GM12878 (cell line): ENCODE data around the gene ADPRM. TPM values are rescaled to one million over a fixed set of nuclear protein-coding genes. Genes with fewer than 3 reads are reported as not detected.

Source experiments
- BCL3 ChIP-seq: IDR thresholded peaks from 2 replicates; pipeline ENCODE4 v1.6.1; 2011; ENCODE audit warnings: borderline replicate concordance, low read depth, mild to moderate bottlenecking, moderate library complexity, low read length; ENCODE audit not compliant: insufficient read depth, poor library complexity, severe bottlenecking
- CBFB ChIP-seq: IDR thresholded peaks from 2 replicates; pipeline ENCODE4 v1.6.1; 2016; ENCODE audit warnings: antibody characterized with exemption, low read depth
- HDAC6 ChIP-seq: fragments of 200-600 bp; sonication (generic); IDR thresholded peaks from one replicate; pipeline ENCODE4 v1.8.0; 2017; ENCODE audit warnings: antibody characterized with exemption; ENCODE audit not compliant: unreplicated experiment
- HSF1 ChIP-seq: fragments of 150-350 bp; IDR thresholded peaks from 2 replicates; pipeline ENCODE4 v1.6.1; 2014; ENCODE audit warnings: mild to moderate bottlenecking, low read depth, low read length
- RELA ChIP-seq: fragments of 450-650 bp; IDR thresholded peaks from 2 replicates; pipeline ENCODE4 v1.8.0; 2014; ENCODE audit warnings: borderline replicate concordance; ENCODE audit not compliant: partially characterized antibody
- USF1 ChIP-seq: IDR thresholded peaks from 2 replicates; pipeline ENCODE4 v1.6.1; 2011; ENCODE audit warnings: borderline replicate concordance, low read depth, mild to moderate bottlenecking, moderate library complexity, mixed read lengths, low read length; ENCODE audit not compliant: insufficient read depth; ENCODE audit errors: extremely low read length
- ZBTB4 ChIP-seq: fragments of 450-650 bp; formaldehyde crosslinking; IDR thresholded peaks from 2 replicates; pipeline ENCODE4 v1.4.0; 2022; ENCODE audit warnings: mild to moderate bottlenecking, moderate library complexity
- polyA plus RNA-seq, 11 experiments: library from polyadenylated mRNA; depleted of rRNA in 4 of 11; unstranded in 6 of 11; stranded (reverse) in 5 of 11; fragments of >200 nt; fragmentation: Nextera tagmentation in 4 of 11; fragmentation: Illumina TruSeq in 1 of 11; extraction: Ambion mirVana in 4 of 11; extraction: Trizol in 1 of 11; gene quantifications; 1 replicate in 1 of 11; 2 replicates in 10 of 11; pipeline versions ENCODE4 v1.2.1 to v1.2.3, GENCODE V29; 2011 to 2016; ENCODE audit warnings: inconsistent platforms in 2 of 11, missing spikeins in 2 of 11, low read depth in 1 of 11
- total RNA-seq, 4 experiments: library from RNA; depleted of rRNA in 3 of 4; stranded (reverse); fragments of >200 nt in 3 of 4; fragmentation: Illumina TruSeq in 1 of 4; extraction: Trizol in 1 of 4; gene quantifications; 2 replicates each; pipeline versions ENCODE4 v1.2.1 to v1.2.3, GENCODE V29; 2013 to 2021

Gene ADPRM
- total and polyA plus RNA-seq, 10 of the 15 experiments (the other 5 are each of a cell fraction or from before 2014, with no cell fraction given), result 7.1 to 18.4 (median 8.8) TPM

- TF ChIP-seq CBFB (no peak), HDAC6 (no peak), HSF1 (no peak), ZBTB4 (CRISPR knock-in tag) (no peak), BCL3 (no peak), USF1 (no peak), RELA (no peak)
- TF ChIP-seq, all 136 proteins: peak for 0
Observed at GRCh38 chr17:10748531-10749181, 51.3 kb downstream of the ADPRM start (continued).
